Ovary (tissue), 9 donors: Measurements from ENCODE around the gene MFSD6L. TPM values are rescaled to one million over a fixed set of nuclear protein-coding genes. Genes with fewer than 3 reads are reported as not detected.

Source experiments
- DNase-seq, 5 donors: peaks; one replicate each; pipeline ENCODE4 v3.0.0-alpha.2; 2019 to 2020
- H3K27ac ChIP-seq, 2 donors: fragments of 200-600 bp; one replicate each; pipeline versions ENCODE4 v1.5.1 to v1.8.0; 2019 to 2022
- H3K27me3 ChIP-seq: fragments of 200-600 bp; one replicate; pipeline ENCODE4 v1.8.0; 2022
- H3K36me3 ChIP-seq: fragments of 200-600 bp; sonication (generic); one replicate; pipeline ENCODE4 v1.5.1; 2019
- H3K4me1 ChIP-seq: one replicate; pipeline ENCODE4 v1.8.1; 2013; ENCODE audit warnings: mild to moderate bottlenecking, moderate library complexity; ENCODE audit not compliant: insufficient read depth
- H3K4me3 ChIP-seq: fragments of 200-600 bp; sonication (generic); one replicate; pipeline ENCODE4 v1.5.1; 2017
- H3K9me3 ChIP-seq, 2 donors: fragments of 200-600 bp in 1 of 2; sonication (generic) in 1 of 2; one replicate each; pipeline versions ENCODE4 v1.5.1 to v1.8.1; 2013 to 2019; ENCODE audit warnings: mild to moderate bottlenecking in 1 of 2, moderate library complexity in 1 of 2
- CTCF ChIP-seq, 3 donors: fragments of 450-650 bp in 2 of 3; fragments of 200-600 bp in 1 of 3; IDR thresholded peaks; one replicate each; pipeline versions ENCODE4 v1.5.1 to v1.8.0; 2016 to 2022; ENCODE audit warnings: antibody characterized with exemption in 3 of 3, mild to moderate bottlenecking in 1 of 3
- EP300 ChIP-seq: sonication (generic); formaldehyde crosslinking; IDR thresholded peaks from one replicate; pipeline ENCODE4 v1.6.1; 2017; ENCODE audit warnings: antibody characterized with exemption
- POLR2A ChIP-seq: fragments of 450-650 bp; IDR thresholded peaks from one replicate; pipeline ENCODE4 v1.6.1; 2017; ENCODE audit warnings: antibody characterized with exemption, mild to moderate bottlenecking, moderate library complexity
- WGBS, 3 donors: extraction: QIAGEN DNeasy Blood & Tissue Kit in 1 of 3; methylation state at CpG; one replicate each; pipeline versions ENCODE4 v1.1.5 to v1.1.7; 2013 to 2017; 5-methylcytosine and 5-hydroxymethylcytosine counted together
- intact Hi-C, 4 donors: fragments of 100-400 bp; cut with DNase I; formaldehyde crosslinking; loops; one replicate each; pipeline versions ENCODE4 v1.11.0 to v1.15.1; 2022 to 2023
- polyA plus RNA-seq, 2 donors: library from polyadenylated mRNA; stranded (reverse); fragments of 200-250 nt in 1 of 2; fragments of 350-450 nt in 1 of 2; fragmentation: Illumina TruSeq in 1 of 2; extraction: RNeasy Lipid Tissue Mini Kit (QIAGEN cat#74804) in 1 of 2; gene quantifications; one replicate each; pipeline ENCODE4 v1.2.3, GENCODE V29; 2013 to 2014
- total RNA-seq, 7 donors: library from RNA; depleted of rRNA in 2 of 7; stranded (reverse); fragments of >200 nt in 2 of 7; fragmentation: NEBNext Ultra II Directional in 3 of 7; extraction: Animal tissue kit (Norgen Biotek cat#: 25700) in 3 of 7; gene quantifications; one replicate each; pipeline versions ENCODE4 v1.1.0 to v1.2.4, GENCODE V29; 2016 to 2023
- donor health status: DM: no; HTN: no; CAD: no; lungs with moderate emphysema.
- donor health status: DM: no; HTN: no; CAD: no.
- donor health status: Bipolar disorder and iron deficiency.
- donor health status: DM: yes; HTN: yes; CAD: no.
- donor health status: DM: no; HTN: no; CAD: no.
- donor health status: DM: yes; HTN: yes; CAD: no.

Gene MFSD6L
- total and polyA plus RNA-seq, 9 donors: 0.13 to 2.2 (median 0.48) TPM; not detected in 4

GRCh38 chr17:8838551-8839095 lies 39.5 kb upstream of the MFSD6L start:
- DNase-seq: no peak

GRCh38 chr17:8837563-8838075 lies 38.5 kb upstream of the MFSD6L start:
- intact Hi-C loops: loop anchor here in 1 of 4 donors (2.0 kb wide), 1 partner anchor 45 kb away; no protein-coding TSS in a partner anchor
- WGBS, 3 donors: 28 to 32% (median 29%) methylated on average over 8 of the region's 8 CpGs
- Histone ChIP-seq H3K9me3 (no peaks in the 10 kb centered on the region), H3K27ac (no peak overlapping the region), H3K4me3 (no peak overlapping the region), H3K27me3 (no peaks in the 10 kb centered on the region), H3K36me3 (no peaks in the 10 kb centered on the region), H3K4me1 (no peaks in the 10 kb centered on the region)
- no peak for DNase-seq
- TF ChIP-seq CTCF (IDR thresholded peaks at IDR 0.05) (no peak), EP300 (no peak), POLR2A (no peak)

More at GRCh38 chr17:8838551-8839095, 39.5 kb upstream of the MFSD6L start:
- Histone ChIP-seq H3K27me3 (no peaks in the 10 kb centered on the region), H3K4me1 (no peaks in the 10 kb centered on the region), H3K4me3 (no peak overlapping the region), H3K27ac (no peak overlapping the region), H3K9me3 (no peaks in the 10 kb centered on the region), H3K36me3 (no peaks in the 10 kb centered on the region)
- WGBS, 3 donors: 89 to 93% (median 91%) methylated on average over 11 to 12 of the region's 12 CpGs
- TF ChIP-seq POLR2A (no peak), CTCF (IDR thresholded peaks at IDR 0.05) (no peak), EP300 (no peak)
- intact Hi-C loops: no loop called here

GRCh38 chr17:8836821-8837562 lies 37.8 kb upstream of the MFSD6L start:
- WGBS, 3 donors: 41 to 49% (median 47%) methylated on average over 15 of the region's 15 CpGs
- TF ChIP-seq EP300: no peak
- TF ChIP-seq POLR2A: no peak
- TF ChIP-seq CTCF (IDR thresholded peaks at IDR 0.05): no peak
- Histone ChIP-seq H3K4me1 (no peaks in the 10 kb centered on the region), H3K27ac (no peak overlapping the region), H3K27me3 (no peaks in the 10 kb centered on the region), H3K4me3 (no peak overlapping the region), H3K36me3 (no peaks in the 10 kb centered on the region), H3K9me3 (no peaks in the 10 kb centered on the region)
- no peak for DNase-seq
- intact Hi-C loops: loop anchor here in 1 of 4 donors (2.0 kb wide), 1 partner anchor 46 kb away; no protein-coding TSS in a partner anchor

GRCh38 chr17:8835631-8836364 lies 36.6 kb upstream of the MFSD6L start:
- Histone ChIP-seq H3K4me1 (no peaks in the 10 kb centered on the region), H3K9me3 (no peaks in the 10 kb centered on the region), H3K4me3 (no peak overlapping the region), H3K27me3 (no peaks in the 10 kb centered on the region), H3K27ac (no peak overlapping the region), H3K36me3 (no peaks in the 10 kb centered on the region)
- WGBS, 3 donors: 85 to 90% (median 89%) methylated on average over 6 of the region's 6 CpGs
- intact Hi-C loops: loop anchor here in 1 of 4 donors (2.0 kb wide), 1 partner anchor 47 kb away; no protein-coding TSS in a partner anchor
- DNase-seq: no peak
- TF ChIP-seq EP300: no peak
- TF ChIP-seq POLR2A: no peak
- TF ChIP-seq CTCF (IDR thresholded peaks at IDR 0.05): no peak
